ENCODE data around the gene AGBL3. TPM values are rescaled to one million over a fixed set of nuclear protein-coding genes. Genes with fewer than 3 reads are reported as not detected.

AGBL3 gene
- total and polyA plus RNA-seq, 2 experiments from 2014 or later = 3.2 to 5.6 TPM

DNA sequence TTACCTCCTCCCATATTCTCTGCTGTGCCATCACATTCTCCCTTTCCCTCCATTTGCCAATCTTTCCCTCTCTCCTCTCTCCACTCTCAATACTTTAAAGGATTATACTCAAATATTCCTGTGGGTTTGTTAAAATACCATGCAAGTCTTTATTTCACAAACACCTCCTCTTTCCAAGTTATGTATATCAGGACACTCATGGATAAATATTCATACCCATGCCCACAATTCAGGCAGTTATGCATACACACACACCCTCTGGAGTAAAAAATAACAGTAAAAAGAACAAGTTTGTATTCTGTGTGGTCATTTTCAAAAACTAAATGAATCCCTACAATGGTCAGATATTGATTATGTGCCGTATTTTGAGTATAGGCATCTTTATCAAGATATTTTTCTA, 88.2 kb downstream of the AGBL3 start:
- Histone ChIP-seq H3F3A (replicated peaks; ENCODE audit: low read depth) (no peaks in the 10 kb centered on the region), H4K20me1 (replicated peaks; ENCODE audit: insufficient read depth) (no peaks in the 10 kb centered on the region), H3K4me2 (no peak overlapping the region), H3K4me1 (ENCODE audit: insufficient read depth) (peaks cover 35% of the 10 kb centered on the region), H2AFZ (no peak overlapping the region), H3K36me3 (ENCODE audit: insufficient read depth) (peaks cover 3% of the 10 kb centered on the region; the same call in 1 of the 2 replicates), H3K27ac (ENCODE audit: low read depth) (no peak overlapping the region), H3K27me3 (ENCODE audit: insufficient read depth) (no peaks in the 10 kb centered on the region), H3K9me2 (ENCODE audit: insufficient read depth) (no peaks in the 10 kb centered on the region), H3K79me2 (replicated peaks; ENCODE audit: insufficient read depth) (no peaks in the 10 kb centered on the region), H3K4me3 (no peak overlapping the region)
- DNase-seq (ENCODE audit: low spot score) = no peak
- H3K36me3 Mint-ChIP-seq (ENCODE audit: low read depth) = peaks cover 32% of the 10 kb centered on the region
- TF ChIP-seq EZH2phosphoT487 (IDR thresholded peaks at IDR 0.05; ENCODE audit: unreplicated experiment) (no peak), ZNF114 (CRISPR knock-in tag; IDR thresholded peaks at IDR 0.05) (no peak), NANOG (IDR thresholded peaks at IDR 0.05; ENCODE audit: borderline replicate concordance) (no peak), JUNB (IDR thresholded peaks at IDR 0.05; ENCODE audit: unreplicated experiment) (no peak), REST (IDR thresholded peaks at IDR 0.05; ENCODE audit: unreplicated experiment) (no peak)
- H3K4me3 Mint-ChIP-seq = no peak overlapping the region
- peaks cover 3% of the 10 kb centered on the region for H3K27me3 Mint-ChIP-seq (ENCODE audit: insufficient read depth, low read depth, poor library complexity)
- H3K9me3 Mint-ChIP-seq = peaks cover 42% of the 10 kb centered on the region
- H3K4me1 Mint-ChIP-seq = peaks cover 32% of the 10 kb centered on the region
- ATAC-seq = no peak
- no peak overlapping the region for H3K27ac Mint-ChIP-seq

GRCh38 chr7:135075716-135076115, 89.4 kb downstream of the AGBL3 start:
- H3K4me3 ChIP-seq = peak overlapping the region; percentile 27
- peak; percentile 87 for ATAC-seq
- no peak overlapping the region for H2AFZ ChIP-seq
- Mint-ChIP-seq H3K36me3 (ENCODE audit: low read depth) (peaks cover 32% of the 10 kb centered on the region), H3K9me3 (peaks cover 37% of the 10 kb centered on the region), H3K27me3 (ENCODE audit: insufficient read depth, low read depth, poor library complexity) (peaks cover 3% of the 10 kb centered on the region), H3K4me1 (peaks cover 32% of the 10 kb centered on the region), H3K27ac (peak overlapping the region; percentile 66; the same call in 1 of the 2 replicates), H3K4me3 (peak overlapping the region; percentile 32; the same call in 1 of the 3 replicates)
- peaks cover 35% of the 10 kb centered on the region for H3K4me1 ChIP-seq (ENCODE audit: insufficient read depth)
- H3K79me2 ChIP-seq (replicated peaks; ENCODE audit: insufficient read depth) = no peaks in the 10 kb centered on the region
- H3K9me2 ChIP-seq (ENCODE audit: insufficient read depth) = no peaks in the 10 kb centered on the region
- peak; percentile 22 for DNase-seq (ENCODE audit: low spot score)
- no peaks in the 10 kb centered on the region for H3F3A ChIP-seq (replicated peaks; ENCODE audit: low read depth)
- no peaks in the 10 kb centered on the region for H4K20me1 ChIP-seq (replicated peaks; ENCODE audit: insufficient read depth)
- no peak overlapping the region for H3K27ac ChIP-seq (ENCODE audit: low read depth)
- peaks cover 3% of the 10 kb centered on the region; the same call in 1 of the 2 replicates for H3K36me3 ChIP-seq (ENCODE audit: insufficient read depth)
- TF ChIP-seq, protein P1, sequence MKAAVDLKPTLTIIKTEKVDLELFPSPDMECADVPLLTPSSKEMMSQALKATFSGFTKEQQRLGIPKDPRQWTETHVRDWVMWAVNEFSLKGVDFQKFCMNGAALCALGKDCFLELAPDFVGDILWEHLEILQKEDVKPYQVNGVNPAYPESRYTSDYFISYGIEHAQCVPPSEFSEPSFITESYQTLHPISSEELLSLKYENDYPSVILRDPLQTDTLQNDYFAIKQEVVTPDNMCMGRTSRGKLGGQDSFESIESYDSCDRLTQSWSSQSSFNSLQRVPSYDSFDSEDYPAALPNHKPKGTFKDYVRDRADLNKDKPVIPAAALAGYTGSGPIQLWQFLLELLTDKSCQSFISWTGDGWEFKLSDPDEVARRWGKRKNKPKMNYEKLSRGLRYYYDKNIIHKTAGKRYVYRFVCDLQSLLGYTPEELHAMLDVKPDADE (IDR thresholded peaks at IDR 0.05) = no peak
- TF ChIP-seq POLR2AphosphoS5 (IDR thresholded peaks at IDR 0.05; ENCODE audit: low read depth) = no peak
- TF ChIP-seq CREB1 (CRISPR knock-in tag; IDR thresholded peaks at IDR 0.05; ENCODE audit: low read depth) = no peak
- TF ChIP-seq NANOG (IDR thresholded peaks at IDR 0.05; ENCODE audit: borderline replicate concordance) = peak; percentile 80
- no peak for TF ChIP-seq JUNB (IDR thresholded peaks at IDR 0.05; ENCODE audit: unreplicated experiment)
- no peak for TF ChIP-seq ZNF114 (CRISPR knock-in tag; IDR thresholded peaks at IDR 0.05)
- TF ChIP-seq, protein P2, sequence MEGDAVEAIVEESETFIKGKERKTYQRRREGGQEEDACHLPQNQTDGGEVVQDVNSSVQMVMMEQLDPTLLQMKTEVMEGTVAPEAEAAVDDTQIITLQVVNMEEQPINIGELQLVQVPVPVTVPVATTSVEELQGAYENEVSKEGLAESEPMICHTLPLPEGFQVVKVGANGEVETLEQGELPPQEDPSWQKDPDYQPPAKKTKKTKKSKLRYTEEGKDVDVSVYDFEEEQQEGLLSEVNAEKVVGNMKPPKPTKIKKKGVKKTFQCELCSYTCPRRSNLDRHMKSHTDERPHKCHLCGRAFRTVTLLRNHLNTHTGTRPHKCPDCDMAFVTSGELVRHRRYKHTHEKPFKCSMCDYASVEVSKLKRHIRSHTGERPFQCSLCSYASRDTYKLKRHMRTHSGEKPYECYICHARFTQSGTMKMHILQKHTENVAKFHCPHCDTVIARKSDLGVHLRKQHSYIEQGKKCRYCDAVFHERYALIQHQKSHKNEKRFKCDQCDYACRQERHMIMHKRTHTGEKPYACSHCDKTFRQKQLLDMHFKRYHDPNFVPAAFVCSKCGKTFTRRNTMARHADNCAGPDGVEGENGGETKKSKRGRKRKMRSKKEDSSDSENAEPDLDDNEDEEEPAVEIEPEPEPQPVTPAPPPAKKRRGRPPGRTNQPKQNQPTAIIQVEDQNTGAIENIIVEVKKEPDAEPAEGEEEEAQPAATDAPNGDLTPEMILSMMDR (conservative IDR thresholded peaks at IDR 0.05; ENCODE audit: low read depth in 2 of 2) = 0 out of 4 replicates have a peak, but pooled peaks of 1 of the 2 experiments have one; percentile 7
- no peaks in the 10 kb centered on the region for H3K27me3 ChIP-seq (ENCODE audit: insufficient read depth)
- H3K4me2 ChIP-seq = peak overlapping the region; percentile 40
